Inferior parietal cortex (tissue), 1 donor: Measurements from ENCODE around the gene ERFL.

ENCODE experiments used
- DNase-seq: peaks from one replicate; pipeline ENCODE4 v3.0.0-alpha.2; 2016; ENCODE audit errors: extremely low spot score

Gene ERFL

GRCh38 chr19:41913538-41914423, 14.5 kb downstream of the ERFL start:
- no peak for DNase-seq

GRCh38 chr19:41912899-41913537, 15.2 kb downstream of the ERFL start:
- DNase-seq = no peak

- DNase-seq = no peak
Observed at GRCh38 chr19:41911889-41912731, 16.1 kb downstream of the ERFL start.

- DNase-seq = no peak
Observed at GRCh38 chr19:41910992-41911888, 17.0 kb downstream of the ERFL start.

- no peak for DNase-seq
Observed at GRCh38 chr19:41910240-41910991, 17.8 kb downstream of the ERFL start.

GRCh38 chr19:41909706-41910105, 18.5 kb downstream of the ERFL start:
- no peak for DNase-seq

GRCh38 chr19:41908724-41909464, 19.4 kb downstream of the ERFL start:
- no peak for DNase-seq

GRCh38 chr19:41907994-41908615, 20.1 kb downstream of the ERFL start:
- DNase-seq = no peak

GRCh38 chr19:41906916-41907680, 21.2 kb downstream of the ERFL start:
- no peak for DNase-seq

GRCh38 chr19:41906271-41906670, 22.0 kb downstream of the ERFL start:
- no peak for DNase-seq

GRCh38 chr19:41905273-41906002, 22.8 kb downstream of the ERFL start:
- DNase-seq = no peak

GRCh38 chr19:41904118-41904870, 24.0 kb downstream of the ERFL start:
- no peak for DNase-seq

GRCh38 chr19:41903193-41903953, 24.9 kb downstream of the ERFL start:
- no peak for DNase-seq

GRCh38 chr19:41902594-41902993, 25.7 kb downstream of the ERFL start:
- no peak for DNase-seq

GRCh38 chr19:41901707-41902360, 26.4 kb downstream of the ERFL start:
- DNase-seq = no peak

- DNase-seq = no peak
Observed at GRCh38 chr19:41898235-41898634, 30.0 kb downstream of the ERFL start.
